RPMI8226 (cell line): ENCODE results near the gene ZNF207.
A peak's percentile ranks its signal among the peaks of the same experiment; 100 is the strongest.
"Not testable (repeated sequence)": the region's sequence is repeated elsewhere in the genome, so short reads cannot be mapped to it uniquely, and the experiment has no call there.

Experiments used
- DNase-seq: peaks from one replicate; pipeline ENCODE4 v3.0.0-alpha.2; 2015

ZNF207 gene

GRCh38 chr17:32341141-32341856 is 8.7 kb upstream of the ZNF207 start:
- DNase-seq = peak; percentile 64

- peak; percentile 88 for DNase-seq
These were observed 7.9 kb upstream of the ZNF207 start, which contains the start of gene C17orf75 for GRCh38 chr17:32341857-32342602. C17orf75 (minus strand) TSS chr17:32342173; CDS start chr17:32342139, 34 bp downstream.

- no peak for DNase-seq
These were observed 7.2 kb upstream of the ZNF207 start for GRCh38 chr17:32342603-32343325.

GRCh38 chr17:32345951-32346600 is 3.9 kb upstream of the ZNF207 start:
- DNase-seq = no peak

- DNase-seq = no peak
These were observed 1.5 kb upstream of the ZNF207 start for GRCh38 chr17:32348483-32348800.

GRCh38 chr17:32349503-32349853 is 479 bp upstream of the ZNF207 start:
- DNase-seq = peak; percentile 15

- DNase-seq = peak; percentile 54
These were observed 885 bp downstream of the ZNF207 start for GRCh38 chr17:32350666-32351418.

GRCh38 chr17:32352734-32353133 is 2.8 kb downstream of the ZNF207 start:
- not testable (repeated sequence) for DNase-seq

GRCh38 chr17:32355649-32356377 is 5.9 kb downstream of the ZNF207 start:
- DNase-seq = no peak

- DNase-seq = no peak
These were observed 6.4 kb downstream of the ZNF207 start for GRCh38 chr17:32356378-32356743.

- DNase-seq = no peak
These were observed 6.8 kb downstream of the ZNF207 start for GRCh38 chr17:32356750-32357149.

- no peak for DNase-seq
These were observed 7.7 kb downstream of the ZNF207 start for GRCh38 chr17:32357615-32358014.

- no peak for DNase-seq
These were observed 11.3 kb downstream of the ZNF207 start for GRCh38 chr17:32361270-32361669.

GRCh38 chr17:32370426-32370825 is 20.5 kb downstream of the ZNF207 start:
- no peak for DNase-seq

GRCh38 chr17:32382526-32383223 is 32.7 kb downstream of the ZNF207 start:
- no peak for DNase-seq

GRCh38 chr17:32383926-32384434 is 34.0 kb downstream of the ZNF207 start:
- no peak for DNase-seq

GRCh38 chr17:32385121-32385520 is 35.2 kb downstream of the ZNF207 start:
- no peak for DNase-seq

- no peak for DNase-seq
These were observed 36.0 kb downstream of the ZNF207 start for GRCh38 chr17:32385971-32386370.

- no peak for DNase-seq
These were observed 36.9 kb downstream of the ZNF207 start for GRCh38 chr17:32386844-32387243.

- not testable (repeated sequence) for DNase-seq
These were observed 38.2 kb downstream of the ZNF207 start for GRCh38 chr17:32388128-32388527.
